Smooth muscle cell (in vitro differentiated cells): ENCODE measurements around the gene GRID2IP. TPM values are rescaled to one million over a fixed set of nuclear protein-coding genes. Genes with fewer than 3 reads are reported as not detected.

Experiments
- DNase-seq: peaks from one replicate; lab custom pipeline; 2025; ENCODE audit not compliant: unreplicated experiment; lab: John Stamatoyannopoulos, UW
- H2AFZ ChIP-seq: fragments of 200-600 bp; sonication (generic); 2 replicates; pipeline ENCODE4 v1.6.0; 2016; ENCODE audit warnings: antibody characterized with exemption, low read depth, mild to moderate bottlenecking
- H3F3A ChIP-seq: fragments of 200-600 bp; sonication (generic); 2 replicates; pipeline ENCODE4 v1.6.0; 2017; ENCODE audit warnings: antibody characterized with exemption, low read depth
- H3K27ac ChIP-seq: fragments of 200-600 bp; sonication (generic); 2 replicates; pipeline ENCODE4 v1.5.1; 2016; ENCODE audit warnings: low read depth, mild to moderate bottlenecking
- H3K27me3 ChIP-seq: fragments of 200-600 bp; sonication (generic); 2 replicates; pipeline ENCODE4 v1.6.1; 2016; ENCODE audit warnings: low read depth, mild to moderate bottlenecking
- H3K36me3 ChIP-seq: fragments of 200-600 bp; sonication (generic); 2 replicates; pipeline ENCODE4 v1.5.1; 2016; ENCODE audit warnings: low read depth
- H3K4me1 ChIP-seq: fragments of 200-600 bp; sonication (generic); 2 replicates; pipeline ENCODE4 v1.5.1; 2016; ENCODE audit warnings: low read depth
- H3K4me2 ChIP-seq: fragments of 200-600 bp; sonication (generic); 2 replicates; pipeline ENCODE4 v1.6.0; 2016; ENCODE audit warnings: mild to moderate bottlenecking
- H3K4me3 ChIP-seq: fragments of 200-600 bp; sonication (generic); 2 replicates; pipeline ENCODE4 v1.5.1; 2016; ENCODE audit warnings: mild to moderate bottlenecking
- H3K79me2 ChIP-seq: fragments of 200-600 bp; sonication (generic); 2 replicates; pipeline ENCODE4 v1.6.0; 2016; ENCODE audit warnings: low read depth, mild to moderate bottlenecking
- H3K9ac ChIP-seq: fragments of 200-600 bp; sonication (generic); 2 replicates; pipeline ENCODE4 v1.6.0; 2016; ENCODE audit warnings: low read depth
- H3K9me3 ChIP-seq: fragments of 200-600 bp; sonication (generic); replicated peaks from 2 replicates; pipeline ENCODE4 v1.5.1; 2016; ENCODE audit warnings: low read depth
- H4K20me1 ChIP-seq: fragments of 200-600 bp; sonication (generic); 2 replicates; pipeline ENCODE4 v1.6.0; 2016; ENCODE audit warnings: low read depth
- WGBS: methylation state at CpG from one replicate; pipeline ENCODE4 v1.1.7; 2016; ENCODE audit warnings: low lambda C conversion rate; 5-methylcytosine and 5-hydroxymethylcytosine counted together
- polyA plus RNA-seq: library from polyadenylated mRNA; unstranded; fragments of >200 nt; fragmentation: Nextera tagmentation; extraction: Ambion mirVana; gene quantifications from 2 replicates; pipeline ENCODE4 v1.2.1, GENCODE V29; 2016
- total RNA-seq: library from RNA; depleted of rRNA; stranded (reverse); fragments of >200 nt; gene quantifications from 2 replicates; pipeline ENCODE4 v1.2.3, GENCODE V29; 2014
- TF ChIP-seq, protein P1 (sequence below): fragments of 200-600 bp; sonication (generic); IDR thresholded peaks from 2 replicates; pipeline ENCODE4 v1.5.1; 2017; ENCODE audit warnings: borderline replicate concordance, mild to moderate bottlenecking, antibody characterized with exemption; ENCODE audit not compliant: insufficient read depth, poor library complexity, severe bottlenecking

GRID2IP gene
- total and polyA plus RNA-seq, 2 experiments from 2014 or later: not detected

DNA sequence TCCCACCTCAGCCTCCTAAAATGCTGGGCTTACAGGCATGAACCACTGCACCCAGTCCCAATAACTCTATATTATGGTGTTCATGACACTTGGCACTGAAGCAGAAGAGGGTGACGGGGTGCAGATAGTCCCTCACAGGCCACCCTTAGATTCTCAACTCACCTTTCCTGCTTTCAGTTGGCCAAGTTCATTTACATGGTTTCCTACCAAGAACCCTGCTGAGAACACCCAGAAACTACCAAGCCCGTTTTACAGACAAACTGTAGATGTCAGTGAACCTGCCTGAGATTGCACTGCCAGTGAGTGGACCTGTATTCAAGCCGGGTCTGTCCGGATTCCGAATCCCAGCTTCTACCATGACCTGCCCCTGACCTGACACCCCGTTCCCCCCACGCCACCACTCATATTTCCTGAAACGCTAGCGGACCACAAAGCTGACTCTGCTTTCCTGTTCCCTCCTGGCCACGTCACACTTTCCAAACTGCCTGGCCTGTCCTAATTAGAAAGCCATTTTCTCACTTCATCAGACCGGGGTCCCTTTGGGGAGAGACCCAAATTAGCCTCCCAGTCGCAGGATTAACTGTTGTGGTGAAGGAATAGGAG lies 17.3 kb downstream of the GRID2IP start:
- no peaks in the 10 kb centered on the region for H3K36me3 ChIP-seq
- H3K27ac ChIP-seq: no peak overlapping the region
- H3K4me1 ChIP-seq: no peaks in the 10 kb centered on the region
- no peak overlapping the region for H3K9ac ChIP-seq
- no peaks in the 10 kb centered on the region for H3F3A ChIP-seq
- H3K4me2 ChIP-seq: no peak overlapping the region
- no peaks in the 10 kb centered on the region for H3K79me2 ChIP-seq
- no peak overlapping the region for H2AFZ ChIP-seq
- no peak overlapping the region for H3K4me3 ChIP-seq
- no peaks in the 10 kb centered on the region for H4K20me1 ChIP-seq
- no peak for DNase-seq
- H3K9me3 ChIP-seq: no peaks in the 10 kb centered on the region
- peaks cover 58% of the 10 kb centered on the region for H3K27me3 ChIP-seq
- WGBS: 85% methylated on average over 12 of the region's 12 CpGs
- TF ChIP-seq, protein P1, sequence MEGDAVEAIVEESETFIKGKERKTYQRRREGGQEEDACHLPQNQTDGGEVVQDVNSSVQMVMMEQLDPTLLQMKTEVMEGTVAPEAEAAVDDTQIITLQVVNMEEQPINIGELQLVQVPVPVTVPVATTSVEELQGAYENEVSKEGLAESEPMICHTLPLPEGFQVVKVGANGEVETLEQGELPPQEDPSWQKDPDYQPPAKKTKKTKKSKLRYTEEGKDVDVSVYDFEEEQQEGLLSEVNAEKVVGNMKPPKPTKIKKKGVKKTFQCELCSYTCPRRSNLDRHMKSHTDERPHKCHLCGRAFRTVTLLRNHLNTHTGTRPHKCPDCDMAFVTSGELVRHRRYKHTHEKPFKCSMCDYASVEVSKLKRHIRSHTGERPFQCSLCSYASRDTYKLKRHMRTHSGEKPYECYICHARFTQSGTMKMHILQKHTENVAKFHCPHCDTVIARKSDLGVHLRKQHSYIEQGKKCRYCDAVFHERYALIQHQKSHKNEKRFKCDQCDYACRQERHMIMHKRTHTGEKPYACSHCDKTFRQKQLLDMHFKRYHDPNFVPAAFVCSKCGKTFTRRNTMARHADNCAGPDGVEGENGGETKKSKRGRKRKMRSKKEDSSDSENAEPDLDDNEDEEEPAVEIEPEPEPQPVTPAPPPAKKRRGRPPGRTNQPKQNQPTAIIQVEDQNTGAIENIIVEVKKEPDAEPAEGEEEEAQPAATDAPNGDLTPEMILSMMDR: no peak

DNA sequence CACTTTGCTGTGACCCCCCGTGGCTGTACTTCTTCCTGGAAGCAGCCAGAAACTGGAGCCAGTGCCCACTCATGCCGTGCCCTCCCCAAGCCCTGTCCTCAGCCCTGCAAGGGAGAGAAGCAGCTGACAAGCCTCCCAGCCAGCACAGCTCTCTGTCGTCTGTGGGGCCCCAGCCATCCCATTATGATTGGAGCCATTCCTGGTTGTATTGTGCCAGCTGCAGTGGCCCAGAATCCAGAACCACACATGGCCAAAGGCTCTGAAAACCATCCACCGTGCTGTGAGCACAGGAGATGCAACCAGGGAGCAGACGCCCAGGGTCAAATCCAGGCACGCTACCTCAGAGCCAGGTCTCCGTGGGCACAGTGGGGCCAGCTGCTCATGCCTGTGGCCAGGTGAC lies 18.7 kb downstream of the GRID2IP start:
- Histone ChIP-seq H3K4me2 (no peak overlapping the region), H3F3A (no peaks in the 10 kb centered on the region), H3K9ac (no peak overlapping the region), H3K27ac (no peak overlapping the region), H2AFZ (no peak overlapping the region), H3K4me3 (no peak overlapping the region), H4K20me1 (no peaks in the 10 kb centered on the region), H3K9me3 (no peaks in the 10 kb centered on the region), H3K79me2 (no peaks in the 10 kb centered on the region), H3K27me3 (peaks cover 63% of the 10 kb centered on the region), H3K36me3 (no peaks in the 10 kb centered on the region), H3K4me1 (no peaks in the 10 kb centered on the region)
- DNase-seq: no peak
- TF ChIP-seq, protein P1: no peak
- WGBS: 71% methylated on average over 7 of the region's 7 CpGs

DNA sequence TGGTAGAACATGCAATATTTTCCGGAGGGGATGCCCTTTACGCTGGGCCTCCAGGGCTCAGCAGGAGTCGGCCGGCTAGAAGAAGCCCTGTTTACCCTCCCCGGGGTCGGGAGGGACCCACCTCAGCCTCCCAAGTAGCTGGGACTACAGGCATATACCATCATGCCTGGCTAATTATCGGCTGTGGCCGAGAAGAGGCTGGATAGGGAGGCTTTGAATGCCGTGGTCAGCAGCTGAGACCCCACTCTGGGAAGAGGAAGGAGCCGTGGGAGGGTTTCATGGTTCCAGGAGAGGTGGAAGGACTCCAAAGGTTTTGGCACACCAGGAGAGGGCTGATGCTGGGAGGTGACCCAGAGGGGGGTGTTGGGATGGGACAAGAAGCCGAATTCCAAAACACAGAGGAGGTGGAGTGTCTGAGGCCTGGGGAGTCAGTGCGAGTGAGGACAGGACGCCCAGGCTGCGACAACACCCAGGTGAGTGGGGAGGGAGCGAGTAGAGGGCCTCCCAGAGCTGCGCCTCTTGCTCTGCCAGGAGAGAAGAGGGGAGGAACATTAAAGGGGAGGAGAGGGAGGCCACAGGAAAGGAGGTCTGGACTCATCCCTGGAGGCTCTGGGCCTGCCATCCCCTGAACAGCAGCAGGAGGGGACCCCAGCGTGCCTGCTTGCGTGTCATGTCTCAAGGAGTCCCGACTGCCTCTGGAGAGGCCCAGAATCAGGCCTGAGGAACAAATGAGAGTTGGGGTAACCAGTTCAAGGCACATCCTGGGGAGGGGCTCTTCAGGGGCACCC lies 19.6 kb downstream of the GRID2IP start:
- Histone ChIP-seq H3K27me3 (peaks cover 71% of the 10 kb centered on the region), H3K27ac (no peak overlapping the region), H3K9ac (no peak overlapping the region), H3F3A (no peaks in the 10 kb centered on the region), H3K36me3 (no peaks in the 10 kb centered on the region), H3K4me3 (peak overlapping the region; percentile 38), H4K20me1 (no peaks in the 10 kb centered on the region), H3K79me2 (no peaks in the 10 kb centered on the region), H2AFZ (no peak overlapping the region), H3K4me2 (no peak overlapping the region), H3K9me3 (no peaks in the 10 kb centered on the region), H3K4me1 (no peaks in the 10 kb centered on the region)
- TF ChIP-seq, protein P1: no peak
- DNase-seq: no peak
- WGBS: 40% methylated on average over 19 of the region's 19 CpGs
